Upper lobe of left lung (tissue), 4 donors: ENCODE results near the gene ACSL1.
A peak's percentile ranks its signal among the peaks of the same experiment; 100 is the strongest.

Source experiments
- CTCF ChIP-seq, 6 experiments: fragments of 450-650 bp in 4 of 6; fragments of 200-600 bp in 2 of 6; sonication (generic) in 2 of 6; IDR thresholded peaks; one replicate each; pipeline ENCODE4 v1.5.1; 2016 to 2019; ENCODE audit warnings: antibody characterized with exemption in 6 of 6
- EP300 ChIP-seq, 4 donors: sonication (generic); formaldehyde crosslinking; IDR thresholded peaks; one replicate each; pipeline ENCODE4 v1.5.1; 2017; ENCODE audit warnings: antibody characterized with exemption in 4 of 4, control low read depth in 2 of 4
- POLR2A ChIP-seq, 4 donors: fragments of 450-650 bp; IDR thresholded peaks; one replicate each; pipeline ENCODE4 v1.5.1; 2016 to 2017; ENCODE audit warnings: antibody characterized with exemption in 4 of 4, mild to moderate bottlenecking in 2 of 4

GRCh38 chr4:184805462-184806228 lies 20.1 kb downstream of the ACSL1 start:
- TF ChIP-seq POLR2A (IDR thresholded peaks at IDR 0.05): peak in 2 of 4 donors; percentile 32 to 69
- TF ChIP-seq CTCF (IDR thresholded peaks at IDR 0.05): no peak
- TF ChIP-seq EP300 (IDR thresholded peaks at IDR 0.05): peak in 2 of 4 donors; percentile 31 to 95
